ENCODE data around the gene MSRB1. TPM values are rescaled to one million over a fixed set of nuclear protein-coding genes. Genes with fewer than 3 reads are reported as not detected.

The MSRB1 gene
- total RNA-seq, 1 donor from 2014 or later, result 21.0 TPM

DNA sequence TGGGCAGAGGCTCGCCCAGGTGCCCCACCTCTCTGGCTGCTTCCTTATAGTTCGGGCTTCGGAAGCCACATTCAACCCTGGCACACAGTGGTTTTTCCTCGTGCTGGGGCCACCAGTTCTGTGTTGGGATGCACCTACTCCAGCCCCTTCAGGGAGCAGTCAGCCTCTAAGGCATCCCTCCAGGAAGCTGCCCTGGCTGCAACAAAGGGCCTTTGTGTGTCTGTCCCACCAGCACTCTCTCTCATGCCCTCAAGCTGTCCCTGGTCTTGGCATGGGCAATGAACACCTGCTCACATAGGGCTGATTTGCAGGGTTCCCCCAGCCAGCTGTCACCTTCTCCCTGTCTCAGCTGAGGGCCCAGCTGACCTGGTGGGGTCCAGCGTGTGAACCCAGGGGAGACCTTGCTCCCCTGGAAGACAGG lies 39.0 kb upstream of the MSRB1 start:
- Mint-ChIP-seq H3K4me1 (ENCODE audit: unreplicated experiment) (peaks cover 11% of the 10 kb centered on the region), H3K4me3 (ENCODE audit: unreplicated experiment) (no peak overlapping the region), H3K27me3 (ENCODE audit: unreplicated experiment) (peaks cover 9% of the 10 kb centered on the region), H3K9me3 (ENCODE audit: unreplicated experiment) (no peaks in the 10 kb centered on the region), H3K36me3 (ENCODE audit: unreplicated experiment) (peaks cover 9% of the 10 kb centered on the region), H3K27ac (ENCODE audit: unreplicated experiment) (no peak overlapping the region)
- TF ChIP-seq, protein P1, sequence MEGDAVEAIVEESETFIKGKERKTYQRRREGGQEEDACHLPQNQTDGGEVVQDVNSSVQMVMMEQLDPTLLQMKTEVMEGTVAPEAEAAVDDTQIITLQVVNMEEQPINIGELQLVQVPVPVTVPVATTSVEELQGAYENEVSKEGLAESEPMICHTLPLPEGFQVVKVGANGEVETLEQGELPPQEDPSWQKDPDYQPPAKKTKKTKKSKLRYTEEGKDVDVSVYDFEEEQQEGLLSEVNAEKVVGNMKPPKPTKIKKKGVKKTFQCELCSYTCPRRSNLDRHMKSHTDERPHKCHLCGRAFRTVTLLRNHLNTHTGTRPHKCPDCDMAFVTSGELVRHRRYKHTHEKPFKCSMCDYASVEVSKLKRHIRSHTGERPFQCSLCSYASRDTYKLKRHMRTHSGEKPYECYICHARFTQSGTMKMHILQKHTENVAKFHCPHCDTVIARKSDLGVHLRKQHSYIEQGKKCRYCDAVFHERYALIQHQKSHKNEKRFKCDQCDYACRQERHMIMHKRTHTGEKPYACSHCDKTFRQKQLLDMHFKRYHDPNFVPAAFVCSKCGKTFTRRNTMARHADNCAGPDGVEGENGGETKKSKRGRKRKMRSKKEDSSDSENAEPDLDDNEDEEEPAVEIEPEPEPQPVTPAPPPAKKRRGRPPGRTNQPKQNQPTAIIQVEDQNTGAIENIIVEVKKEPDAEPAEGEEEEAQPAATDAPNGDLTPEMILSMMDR (IDR thresholded peaks at IDR 0.05), result no peak
- DNase-seq (ENCODE audit: extremely low spot score, unreplicated experiment), result no peak

DNA sequence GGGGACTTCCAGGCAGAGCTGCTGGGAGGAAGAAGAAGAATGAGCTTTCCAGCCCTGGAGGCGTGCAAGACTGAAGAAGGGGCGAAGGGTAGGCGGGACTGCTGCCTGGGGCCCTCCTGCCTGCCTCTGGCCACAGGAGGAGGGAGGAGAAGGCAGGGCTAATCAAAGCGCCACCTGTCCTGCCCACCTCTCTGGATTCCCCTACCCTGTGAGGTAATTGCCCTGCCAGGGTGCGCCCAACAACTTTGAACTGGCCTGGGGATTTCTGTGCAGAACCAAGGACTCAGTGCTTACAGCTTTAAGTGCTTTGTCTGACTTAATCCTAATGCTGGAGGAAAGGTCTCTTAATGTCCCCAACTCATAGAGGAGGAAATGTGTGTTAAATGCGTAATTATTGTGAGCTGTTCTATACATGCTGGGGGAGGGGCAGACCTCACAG lies 38.4 kb upstream of the MSRB1 start, which contains the start of gene NOXO1:
TSS of gene NOXO1 (minus strand) at position 72 of the 439 bp plus-strand sequence. CDS start 290 bp downstream, outside the sequence.
- Mint-ChIP-seq H3K27me3 (ENCODE audit: unreplicated experiment) (peaks cover 9% of the 10 kb centered on the region), H3K36me3 (ENCODE audit: unreplicated experiment) (peaks cover 3% of the 10 kb centered on the region), H3K4me3 (ENCODE audit: unreplicated experiment) (no peak within 1 kb of the TSS), H3K27ac (ENCODE audit: unreplicated experiment) (no peak within 1 kb of the TSS), H3K4me1 (ENCODE audit: unreplicated experiment) (peaks cover 11% of the 10 kb centered on the region), H3K9me3 (ENCODE audit: unreplicated experiment) (no peaks in the 10 kb centered on the region)
- no peak for DNase-seq (ENCODE audit: extremely low spot score, unreplicated experiment)
- TF ChIP-seq, protein P1 (IDR thresholded peaks at IDR 0.05), result no peak

DNA sequence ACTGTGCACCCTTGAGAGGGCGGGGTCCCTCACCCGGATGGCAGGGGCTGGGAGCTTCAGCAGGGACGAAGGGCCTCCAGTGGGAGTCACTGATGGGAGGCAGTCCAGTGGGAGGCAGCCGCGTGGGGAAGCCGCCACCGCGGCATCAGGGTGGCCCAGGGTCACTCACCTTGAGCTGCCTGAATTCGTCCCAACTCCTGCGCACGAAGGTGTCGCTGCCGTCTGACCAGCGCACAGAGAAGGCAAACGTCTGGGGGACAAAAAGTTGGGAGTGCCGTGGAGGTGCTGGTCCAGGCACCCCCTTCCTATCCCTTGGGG lies 37.7 kb upstream of the MSRB1 start:
- Mint-ChIP-seq H3K4me1 (ENCODE audit: unreplicated experiment) (peaks cover 11% of the 10 kb centered on the region), H3K36me3 (ENCODE audit: unreplicated experiment) (peaks cover 7% of the 10 kb centered on the region), H3K27ac (ENCODE audit: unreplicated experiment) (no peak overlapping the region), H3K9me3 (ENCODE audit: unreplicated experiment) (no peaks in the 10 kb centered on the region), H3K27me3 (ENCODE audit: unreplicated experiment) (peaks cover 9% of the 10 kb centered on the region), H3K4me3 (ENCODE audit: unreplicated experiment) (no peak overlapping the region)
- TF ChIP-seq, protein P1 (IDR thresholded peaks at IDR 0.05), result no peak
- DNase-seq (ENCODE audit: extremely low spot score, unreplicated experiment), result no peak

DNA sequence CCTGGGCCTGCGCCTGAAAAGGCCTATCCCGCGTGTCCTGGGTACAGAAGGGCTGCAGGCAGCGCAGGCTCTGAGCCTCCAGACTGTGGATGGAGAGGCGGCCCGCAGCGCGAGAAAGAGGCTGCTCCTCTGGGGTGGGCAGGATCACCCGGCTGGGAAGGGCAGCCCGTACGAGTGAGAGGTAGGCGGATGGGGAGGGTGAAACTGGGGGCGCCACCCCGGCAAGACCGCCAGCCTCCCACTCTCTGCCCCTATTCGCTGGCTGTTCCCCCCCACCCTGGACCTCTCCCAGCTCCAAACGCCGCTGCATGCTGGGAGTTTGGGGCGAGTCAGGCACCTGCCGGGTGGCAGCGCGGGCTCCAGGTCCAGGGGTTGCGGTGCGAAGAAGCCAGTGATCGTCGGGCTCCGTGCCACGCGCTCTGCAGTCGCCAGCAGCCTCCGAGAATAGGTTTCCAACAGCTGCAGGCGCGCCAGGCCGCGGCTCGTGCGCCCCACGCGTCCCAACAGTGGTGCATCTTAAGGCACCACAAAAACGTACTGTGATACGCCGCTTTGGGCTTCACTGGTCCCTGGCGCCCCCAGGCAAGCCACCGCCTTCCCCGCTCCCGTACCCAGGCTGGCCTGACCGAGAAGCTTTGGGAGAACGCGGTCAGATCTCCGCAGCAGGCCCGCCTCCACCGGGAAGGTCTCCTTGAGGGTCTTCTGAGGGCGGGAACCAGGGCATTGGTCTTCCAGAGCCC lies 37.2 kb upstream of the MSRB1 start:
- H3K36me3 Mint-ChIP-seq (ENCODE audit: unreplicated experiment), result peaks cover 9% of the 10 kb centered on the region
- H3K4me3 Mint-ChIP-seq (ENCODE audit: unreplicated experiment), result no peak overlapping the region
- H3K27me3 Mint-ChIP-seq (ENCODE audit: unreplicated experiment), result peaks cover 9% of the 10 kb centered on the region
- peaks cover 10% of the 10 kb centered on the region for H3K4me1 Mint-ChIP-seq (ENCODE audit: unreplicated experiment)
- TF ChIP-seq, protein P1 (IDR thresholded peaks at IDR 0.05), result no peak
- H3K9me3 Mint-ChIP-seq (ENCODE audit: unreplicated experiment), result no peaks in the 10 kb centered on the region
- DNase-seq (ENCODE audit: extremely low spot score, unreplicated experiment), result no peak
- H3K27ac Mint-ChIP-seq (ENCODE audit: unreplicated experiment), result no peak overlapping the region

DNA sequence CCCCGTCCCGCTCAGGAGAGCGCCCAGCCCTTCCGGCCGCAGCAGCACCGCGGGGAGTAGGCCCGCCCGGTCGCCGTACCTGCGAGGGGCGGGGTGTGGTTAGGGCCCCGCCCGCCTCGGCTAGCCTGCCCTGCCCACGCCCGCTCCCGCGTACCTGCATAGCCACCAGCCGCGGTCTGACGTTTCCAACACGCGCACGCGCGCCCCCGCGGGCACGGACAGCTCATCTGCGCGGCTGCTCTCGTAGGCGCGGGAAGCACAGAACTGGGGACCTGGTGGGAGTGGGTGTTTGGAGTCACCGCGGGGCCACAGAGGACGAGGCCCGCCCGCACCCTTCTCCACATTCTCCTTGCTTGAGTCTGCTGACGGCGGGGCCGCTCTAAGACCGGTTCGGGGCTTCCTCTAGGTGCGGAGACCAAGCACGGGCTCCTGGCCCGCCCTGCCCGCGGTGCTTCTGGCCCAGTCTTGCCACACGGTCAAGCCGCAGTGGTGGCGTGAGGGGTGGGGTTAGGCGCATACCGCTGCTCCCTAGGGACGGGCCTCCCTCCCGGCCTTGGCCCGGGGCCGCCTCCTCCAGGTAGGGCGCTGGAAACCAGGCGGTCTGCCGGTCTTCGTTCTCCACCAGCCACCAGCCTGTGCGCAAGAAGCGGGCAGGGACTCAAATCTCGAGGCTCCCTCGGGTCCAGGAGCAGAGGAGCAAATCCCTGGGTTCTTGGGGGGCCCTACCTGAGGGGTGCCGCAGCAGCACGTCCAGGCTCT lies 36.5 kb upstream of the MSRB1 start:
- Mint-ChIP-seq H3K27me3 (ENCODE audit: unreplicated experiment) (peaks cover 9% of the 10 kb centered on the region), H3K4me3 (ENCODE audit: unreplicated experiment) (no peak overlapping the region), H3K4me1 (ENCODE audit: unreplicated experiment) (peaks cover 3% of the 10 kb centered on the region), H3K9me3 (ENCODE audit: unreplicated experiment) (no peaks in the 10 kb centered on the region), H3K27ac (ENCODE audit: unreplicated experiment) (no peak overlapping the region), H3K36me3 (ENCODE audit: unreplicated experiment) (peaks cover 9% of the 10 kb centered on the region)
- DNase-seq (ENCODE audit: extremely low spot score, unreplicated experiment), result no peak
- TF ChIP-seq, protein P1 (IDR thresholded peaks at IDR 0.05), result no peak

Data from osteocyte (in vitro differentiated cells).